Stimulated activated CD4-positive, alpha-beta T cell treated with anti-CD3 and anti-CD28 coated beads, TNF-alpha, amount 100 ng/mL, for 4 hours (primary cell): ENCODE data around the gene FBXW12.
"Not testable (repeated sequence)": the region's sequence is repeated elsewhere in the genome, so short reads cannot be mapped to it uniquely, and the experiment has no call there.

Experiments
- DNase-seq, 3 experiments: peaks; one replicate each; pipeline ENCODE4 v3.0.0-alpha.2; 2020; ENCODE audit warnings: low read depth in 3 of 3

Gene FBXW12

GRCh38 chr3:48372862-48373435 lies 930 bp downstream of the FBXW12 start:
- no peak for DNase-seq

- DNase-seq, result no peak
Observed at GRCh38 chr3:48387634-48388033, 15.6 kb downstream of the FBXW12 start.

GRCh38 chr3:48388966-48389365 lies 16.9 kb downstream of the FBXW12 start:
- no peak for DNase-seq

GRCh38 chr3:48394391-48394790 lies 22.4 kb downstream of the FBXW12 start:
- no peak for DNase-seq

DNA sequence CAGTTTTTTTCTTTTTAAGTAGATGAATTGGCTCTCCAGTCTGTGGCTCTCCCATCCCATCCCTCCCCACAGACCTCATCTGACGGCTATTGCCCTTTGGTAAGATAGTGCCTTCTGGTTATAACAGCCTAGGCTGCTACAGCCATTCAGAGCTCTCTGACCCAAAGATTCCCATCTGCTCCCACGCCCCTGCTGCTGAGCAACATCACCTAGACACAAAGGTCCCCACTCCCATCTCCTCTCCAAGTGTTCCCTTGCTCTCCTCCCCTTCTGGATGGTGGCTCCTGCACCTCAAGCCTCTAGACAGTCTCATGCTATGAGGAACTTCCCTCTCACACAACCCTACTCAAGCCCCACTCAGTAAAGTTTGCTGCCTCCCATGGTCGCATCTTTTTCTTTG lies 23.7 kb downstream of the FBXW12 start:
- no peak for DNase-seq

- DNase-seq, result no peak
Observed at GRCh38 chr3:48397767-48398681, 26.0 kb downstream of the FBXW12 start.

DNA sequence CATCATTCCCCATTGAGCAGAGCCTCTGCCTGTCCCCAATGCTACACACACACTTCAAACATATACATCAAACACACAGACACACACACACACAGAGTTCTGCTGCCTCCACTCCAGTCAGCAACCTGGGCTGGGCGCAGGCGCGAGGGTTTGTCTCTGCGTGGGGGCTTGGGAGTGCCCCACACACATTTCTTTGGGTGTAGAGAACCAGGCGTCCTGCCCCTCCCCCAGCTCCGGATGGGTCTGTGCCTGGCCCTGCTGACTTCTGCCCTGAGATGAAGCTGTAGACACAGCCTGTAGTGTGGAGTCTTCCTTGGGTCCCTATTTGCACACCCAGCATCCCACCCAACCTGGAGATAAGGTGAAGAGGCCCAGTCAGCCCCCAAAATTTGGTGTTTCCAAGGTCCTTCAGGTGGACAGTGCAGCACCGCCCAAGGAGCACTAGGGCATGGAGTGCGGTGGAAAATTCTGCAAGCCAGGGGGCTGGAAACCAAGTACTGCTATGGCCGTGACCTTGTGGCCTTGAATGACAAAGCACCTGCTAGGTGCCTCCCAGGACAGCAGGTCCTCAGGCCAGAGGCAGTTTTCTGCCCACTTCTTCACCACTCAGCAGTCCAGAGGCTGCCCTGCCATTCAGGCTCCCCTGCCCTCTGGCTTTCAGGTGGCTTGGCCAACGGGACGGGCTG lies 26.8 kb downstream of the FBXW12 start:
- DNase-seq, result no peak

- no peak for DNase-seq
Observed at GRCh38 chr3:48399387-48400172, 27.6 kb downstream of the FBXW12 start.

GRCh38 chr3:48400824-48401433 lies 28.9 kb downstream of the FBXW12 start:
- peak; percentile 24 to 50 (median 30) for DNase-seq

DNA sequence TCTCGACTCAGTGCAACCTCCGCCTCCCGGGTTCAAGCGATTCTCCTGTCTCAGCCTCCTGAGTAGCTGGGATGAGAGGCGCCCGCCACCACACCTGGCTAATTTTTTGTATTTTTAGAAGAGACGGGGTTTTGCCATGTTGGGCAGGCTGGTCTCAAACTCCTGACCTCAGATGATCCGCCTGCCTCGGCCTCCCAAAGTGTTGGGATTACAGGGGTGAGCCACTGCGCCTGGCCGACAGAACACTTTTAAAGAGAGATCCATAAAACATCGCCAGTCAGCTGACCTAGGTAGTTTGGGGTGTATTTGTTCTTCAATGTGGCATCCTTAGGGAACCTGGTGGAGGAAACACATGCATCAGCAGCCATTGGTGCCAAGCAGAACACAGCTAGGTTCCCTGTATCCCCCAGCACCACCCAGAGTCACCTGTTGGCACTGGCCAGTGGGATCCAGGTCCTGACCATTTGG lies 29.4 kb downstream of the FBXW12 start:
- not testable (repeated sequence) for DNase-seq

GRCh38 chr3:48402281-48402732 lies 30.3 kb downstream of the FBXW12 start:
- DNase-seq, result no peak

DNA sequence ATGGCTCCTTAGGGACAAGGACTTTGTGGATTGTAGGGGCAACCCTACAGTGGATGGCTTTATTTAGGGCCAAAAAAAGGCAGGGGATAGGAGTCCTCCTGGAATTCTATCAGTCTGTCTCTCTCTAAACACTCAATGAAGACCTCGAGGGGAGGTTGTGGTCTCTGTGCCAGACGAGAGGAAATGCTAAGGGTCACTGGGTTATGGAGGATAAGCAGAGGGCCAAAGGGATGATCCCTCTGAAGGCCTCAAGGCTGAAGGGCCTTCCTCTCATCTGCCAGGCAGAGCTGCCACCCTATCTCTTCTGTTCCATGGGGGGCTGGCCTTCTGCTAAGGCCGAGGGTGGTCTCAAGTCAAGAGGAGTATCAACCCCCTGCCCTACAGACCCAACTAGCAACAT lies 30.9 kb downstream of the FBXW12 start:
- no peak for DNase-seq

DNA sequence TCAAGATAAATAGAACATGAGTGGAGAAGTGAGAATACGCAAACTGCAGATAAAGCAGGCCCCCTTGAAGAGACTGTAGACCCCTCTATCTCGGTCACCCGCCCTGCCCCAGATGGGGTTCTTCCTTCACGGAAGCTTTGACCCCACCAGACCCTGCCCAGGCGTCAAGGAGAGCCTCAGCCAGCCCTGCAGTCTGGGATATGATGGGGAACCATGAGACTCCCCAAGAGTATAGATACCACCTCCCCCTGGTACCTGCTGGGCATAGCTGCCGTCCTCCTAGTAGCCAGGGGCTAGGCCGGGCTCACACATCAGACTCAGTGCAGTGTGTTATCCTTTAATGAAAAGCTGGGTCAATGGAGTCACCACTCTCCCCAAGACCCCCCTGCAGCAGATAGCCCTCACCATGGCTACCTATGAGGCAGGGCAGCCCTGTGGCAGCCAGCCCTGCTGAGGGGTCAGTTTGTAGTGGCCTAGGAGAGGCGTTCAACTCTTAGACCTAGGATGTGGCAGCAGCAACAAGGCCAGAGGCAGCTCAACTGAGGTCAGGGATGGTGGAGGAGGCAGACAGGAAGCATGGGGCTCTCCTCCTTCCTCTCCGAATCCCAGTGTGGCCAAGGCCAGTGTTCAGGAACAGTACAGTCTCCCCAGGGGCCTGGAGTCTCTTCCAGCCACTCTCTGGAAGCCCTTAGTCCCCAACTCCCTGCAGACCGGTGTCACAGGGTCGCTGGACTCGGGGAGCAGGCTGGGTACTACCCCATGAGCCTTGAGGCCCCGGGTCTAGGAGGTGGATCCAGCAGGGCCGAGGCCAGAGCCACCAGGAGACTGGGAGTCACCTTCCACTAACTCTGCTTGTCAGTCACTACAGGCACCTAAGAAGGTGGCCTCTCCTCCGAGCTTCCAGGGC lies 31.8 kb downstream of the FBXW12 start:
- DNase-seq, result no peak

- no peak for DNase-seq
Observed at GRCh38 chr3:48404440-48405342, 32.7 kb downstream of the FBXW12 start.

DNA sequence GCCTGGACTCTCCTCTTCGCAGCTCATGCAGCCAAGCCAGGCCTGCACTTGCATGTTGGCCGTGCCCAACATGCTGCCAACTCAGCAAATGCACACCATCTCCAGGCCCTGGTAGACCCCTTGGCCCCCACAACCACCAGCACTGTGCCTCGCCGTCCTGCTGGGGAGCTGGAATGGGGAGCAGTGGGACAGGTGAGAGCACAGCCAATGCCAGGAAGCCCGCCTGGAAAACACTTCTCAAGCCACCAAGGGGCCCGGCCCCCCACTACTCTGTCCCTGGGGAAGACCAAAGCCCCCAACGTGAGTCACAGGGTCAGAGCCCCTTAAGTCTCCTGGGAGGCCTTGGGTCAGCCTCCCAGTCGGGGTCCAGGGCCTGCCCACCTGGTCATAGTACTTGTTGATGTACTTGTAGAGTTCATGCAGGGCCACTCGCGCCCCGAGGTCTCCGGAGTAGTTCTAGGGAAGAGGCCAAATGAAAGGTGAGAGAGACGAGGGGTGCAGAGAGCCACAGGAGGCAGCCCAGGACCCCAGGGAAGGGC lies 33.4 kb downstream of the FBXW12 start:
- DNase-seq, result no peak

DNA sequence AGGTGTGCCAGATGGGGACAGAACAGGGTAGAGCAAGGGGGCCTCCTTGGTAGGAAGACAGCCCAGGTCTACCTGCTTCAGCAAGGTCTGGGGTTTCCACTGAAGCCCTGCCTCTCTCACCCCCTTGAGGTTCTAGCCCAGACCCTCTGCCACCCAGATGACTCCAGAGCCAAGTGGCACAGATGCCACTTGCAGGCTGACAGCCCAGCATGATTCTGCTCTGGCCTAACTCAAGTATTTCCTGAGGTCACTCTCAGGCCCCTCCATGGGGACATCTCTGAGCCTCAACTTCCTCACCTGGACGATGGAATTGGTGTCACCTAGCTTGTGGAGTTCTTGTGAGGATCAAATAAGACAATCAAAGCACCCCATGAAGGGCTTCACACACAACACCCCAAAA lies 34.0 kb downstream of the FBXW12 start:
- DNase-seq, result no peak

- no peak for DNase-seq
Observed at GRCh38 chr3:48406443-48407431, 34.7 kb downstream of the FBXW12 start.
